Peyer's patch (tissue), 4 donors: ENCODE measurements around the gene PEAK1.

ENCODE experiments used
- CTCF ChIP-seq, 6 experiments: fragments of 450-650 bp in 4 of 6; fragments of 200-600 bp in 2 of 6; sonication (generic) in 1 of 6; IDR thresholded peaks; one replicate each; pipeline ENCODE4 v1.5.1; 2017 to 2019; ENCODE audit warnings: antibody characterized with exemption in 6 of 6, mild to moderate bottlenecking in 3 of 6, moderate library complexity in 1 of 6
- POLR2A ChIP-seq, 2 donors: fragments of 450-650 bp; IDR thresholded peaks; one replicate each; pipeline ENCODE4 v1.5.1; 2017; ENCODE audit warnings: antibody characterized with exemption in 2 of 2, mild to moderate bottlenecking in 2 of 2, moderate library complexity in 2 of 2

DNA sequence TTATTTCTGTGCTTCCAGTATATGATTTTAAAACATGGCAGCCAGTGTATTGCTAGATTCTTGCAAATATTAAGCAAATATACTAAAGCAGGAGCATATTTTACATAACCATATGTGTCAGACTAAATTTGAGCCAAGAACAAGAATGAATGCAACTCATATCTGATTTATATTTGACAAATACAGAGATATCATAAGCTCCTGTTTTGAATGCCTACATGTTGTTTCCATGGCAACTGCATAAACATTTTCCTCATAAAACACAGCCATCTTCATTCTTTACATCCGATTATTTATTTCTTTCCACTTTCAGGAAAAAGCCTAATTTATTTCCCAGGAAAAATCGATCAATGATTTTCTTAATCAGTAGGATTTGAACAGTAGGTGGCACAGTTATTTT is 176.8 kb downstream of the PEAK1 start:
- no peak for TF ChIP-seq CTCF (IDR thresholded peaks at IDR 0.05)
- TF ChIP-seq POLR2A (IDR thresholded peaks at IDR 0.05) = no peak
